IMR-90 (cell line): ENCODE results near the gene WDR54. TPM values are rescaled to one million over a fixed set of nuclear protein-coding genes. Genes with fewer than 3 reads are reported as not detected.

Experiments
- ATAC-seq: fragments of 200-7000 bp; cut with Tn5 transposase; 2 replicates; pipeline ENCODE4 v1.9.1; 2020; ENCODE audit warnings: low read depth, mild to moderate bottlenecking, moderate library complexity
- BruUV-seq: library from RNA; stranded (reverse); fragments of 400-500 nt; replicated peaks from 2 replicates; lab custom pipeline; 2021; lab: Mats Ljungman, UMichigan
- CTCF ChIA-PET: fragments of 300-600 bp; formaldehyde crosslinking; extraction: SDS; loops from one replicate; lab custom pipeline; 2021; ENCODE audit warnings: antibody characterized with exemption; lab: Yijun Ruan, JAX
- POLR2A ChIA-PET: fragments of 300-600 bp; sonication (Branson Sonifier 250); formaldehyde crosslinking; loops from one replicate; lab custom pipeline; 2022; ENCODE audit warnings: antibody characterized with exemption; ENCODE audit not compliant: unreplicated experiment; lab: Charles Lee
- DNase-seq: peaks from one replicate; pipeline ENCODE4 v3.0.0; 2013
- H2AFZ ChIP-seq: replicated peaks from 2 replicates; pipeline ENCODE3; 2013; ENCODE audit warnings: low read length, mild to moderate bottlenecking; ENCODE audit not compliant: poor library complexity
- H2AK5ac ChIP-seq: 2 replicates; pipeline ENCODE4 v1.6.1; 2013; ENCODE audit warnings: low read depth, low read length, inconsistent platforms
- H2AK9ac ChIP-seq: replicated peaks from 2 replicates; pipeline ENCODE3; 2013; ENCODE audit warnings: mild to moderate bottlenecking, low read depth, low read length, moderate library complexity; ENCODE audit not compliant: poor library complexity
- H2BK120ac ChIP-seq: 2 replicates; pipeline ENCODE4 v1.6.1; 2013; ENCODE audit warnings: low read depth, low read length, inconsistent platforms
- H2BK15ac ChIP-seq: 3 replicates; pipeline ENCODE4 v1.6.1; 2013; ENCODE audit warnings: low read depth, low read length, inconsistent platforms
- H2BK20ac ChIP-seq: 2 replicates; pipeline ENCODE4 v1.6.1; 2013; ENCODE audit warnings: low read depth, mild to moderate bottlenecking, inconsistent platforms, low read length, moderate library complexity
- H2BK5ac ChIP-seq: 2 replicates; pipeline ENCODE4 v1.6.1; 2013; ENCODE audit warnings: mild to moderate bottlenecking, low read depth, low read length, inconsistent platforms; ENCODE audit not compliant: poor library complexity, severe bottlenecking
- H3K14ac ChIP-seq: replicated peaks from 2 replicates; pipeline ENCODE4 v1.6.1; 2013; ENCODE audit warnings: low read depth, low read length, inconsistent platforms
- H3K18ac ChIP-seq: 2 replicates; pipeline ENCODE4 v1.6.1; 2013; ENCODE audit warnings: low read depth, low read length, control low read depth
- H3K23ac ChIP-seq: 2 replicates; pipeline ENCODE4 v1.6.1; 2013; ENCODE audit warnings: low read depth, low read length, inconsistent platforms
- H3K27ac ChIP-seq: 2 replicates; pipeline ENCODE4 v1.5.1; 2013; ENCODE audit warnings: mild to moderate bottlenecking, control low read depth, low read length; ENCODE audit not compliant: insufficient read depth
- H3K27me3 ChIP-seq: 2 replicates; pipeline ENCODE4 v1.6.1; 2013; ENCODE audit warnings: low read length; ENCODE audit not compliant: control insufficient read depth, insufficient read depth
- H3K36me3 ChIP-seq: 2 replicates; pipeline ENCODE4 v1.6.1; 2013; ENCODE audit warnings: low read length, mixed read lengths; ENCODE audit not compliant: control insufficient read depth, insufficient read depth
- H3K4ac ChIP-seq: 2 replicates; pipeline ENCODE4 v1.6.1; 2013; ENCODE audit warnings: low read depth, low read length, inconsistent platforms
- H3K4me1 ChIP-seq: 2 replicates; pipeline ENCODE4 v1.6.1; 2013; ENCODE audit warnings: low read length, mixed read lengths; ENCODE audit not compliant: control insufficient read depth, insufficient read depth
- H3K4me2 ChIP-seq: 2 replicates; pipeline ENCODE4 v1.6.1; 2013; ENCODE audit warnings: low read depth, mild to moderate bottlenecking, control low read depth, low read length, moderate library complexity
- H3K4me3 ChIP-seq: 2 replicates; pipeline ENCODE4 v1.5.1; 2013; ENCODE audit warnings: low read depth, mild to moderate bottlenecking, control low read depth, low read length, moderate library complexity; ENCODE audit not compliant: insufficient read depth
- H3K56ac ChIP-seq: 2 replicates; pipeline ENCODE4 v1.6.1; 2013; ENCODE audit warnings: low read length, inconsistent platforms; ENCODE audit not compliant: insufficient read depth; ENCODE audit errors: extremely low read depth
- H3K79me1 ChIP-seq, 2 experiments: 2 replicates each; pipeline ENCODE4 v1.6.1; 2013; ENCODE audit warnings: low read length in 2 of 2, inconsistent platforms in 1 of 2, low read depth in 1 of 2
- H3K9ac ChIP-seq: 2 replicates; pipeline ENCODE4 v1.6.1; 2013; ENCODE audit warnings: low read depth, low read length, control low read depth
- H3K9me1 ChIP-seq: 2 replicates; pipeline ENCODE4 v1.6.1; 2013; ENCODE audit warnings: low read length, inconsistent platforms; ENCODE audit not compliant: insufficient read depth
- H3K9me3 ChIP-seq: 2 replicates; pipeline ENCODE4 v1.6.1; 2013; ENCODE audit warnings: low read length; ENCODE audit not compliant: control insufficient read depth, insufficient read depth
- H4K20me1 ChIP-seq: 2 replicates; pipeline ENCODE4 v1.6.1; 2013; ENCODE audit warnings: low read length, inconsistent platforms; ENCODE audit not compliant: insufficient read depth
- H4K5ac ChIP-seq: 2 replicates; pipeline ENCODE4 v1.6.1; 2013; ENCODE audit warnings: mild to moderate bottlenecking, low read depth, low read length, control low read depth
- H4K8ac ChIP-seq, 2 experiments: 2 replicates each; pipeline ENCODE4 v1.6.1; 2013; ENCODE audit warnings: low read depth in 2 of 2, low read length in 2 of 2, control low read depth in 1 of 2, inconsistent platforms in 1 of 2
- H4K91ac ChIP-seq: 2 replicates; pipeline ENCODE4 v1.6.1; 2013; ENCODE audit warnings: low read depth, low read length, inconsistent platforms; ENCODE audit not compliant: insufficient read depth
- CEBPB ChIP-seq: IDR thresholded peaks from 2 replicates; pipeline ENCODE4 v1.6.1; 2012; ENCODE audit warnings: low read depth, low read length, improper control_type of control experiment
- CHD1 ChIP-seq: IDR thresholded peaks from 2 replicates; pipeline ENCODE4 v1.6.1; 2012; ENCODE audit warnings: low read depth, low read length, improper control_type of control experiment
- FOS ChIP-seq: fragments of 150-350 bp; IDR thresholded peaks from 2 replicates; pipeline ENCODE4 v1.6.1; 2016; ENCODE audit warnings: low read depth, low read length
- MXI1 ChIP-seq: IDR thresholded peaks from 2 replicates; pipeline ENCODE4 v1.6.1; 2012; ENCODE audit warnings: low read depth, mild to moderate bottlenecking, low read length, moderate library complexity, borderline replicate concordance
- POLR2A ChIP-seq: IDR thresholded peaks from 2 replicates; pipeline ENCODE4 v1.6.1; 2012; ENCODE audit warnings: mild to moderate bottlenecking, low read depth, low read length
- SMC3 ChIP-seq: fragments of 150-350 bp; IDR thresholded peaks from 2 replicates; pipeline ENCODE4 v1.6.1; 2016; ENCODE audit warnings: low read depth, mild to moderate bottlenecking, antibody characterized with exemption, low read length, moderate library complexity
- USF2 ChIP-seq: fragments of 150-350 bp; IDR thresholded peaks from 2 replicates; pipeline ENCODE4 v1.6.1; 2017; ENCODE audit warnings: mild to moderate bottlenecking, antibody characterized with exemption, low read length, low read depth
- WGBS, 2 experiments: methylation state at CpG; one replicate each; pipeline versions ENCODE4 v1.1.5 to v1.1.7; 2013; ENCODE audit warnings: missing lambda C conversion rate in 2 of 2; ENCODE audit not compliant: insufficient read length in 1 of 2; ENCODE audit errors: extremely low coverage in 2 of 2; 5-methylcytosine and 5-hydroxymethylcytosine counted together
- dilution Hi-C: fragments of 300-500 bp; cut with HindIII; formaldehyde crosslinking; loops from one replicate; pipeline ENCODE4 v1.14.3; 2018; ENCODE audit warnings: low sequenced_read_pairs; ENCODE audit not compliant: unreplicated experiment
- in situ Hi-C: fragments of 300-500 bp; cut with MboI; formaldehyde crosslinking; loops from 3 replicates; pipeline ENCODE4 v1.14.3; 2019; ENCODE audit warnings: low sequenced_read_pairs, inconsistent platforms, mixed read lengths
- intact Hi-C: fragments of 100-400 bp; cut with micrococcal nuclease; formaldehyde crosslinking; loops from 2 replicates; pipeline ENCODE4 v1.10.0; 2022
- polyA plus RNA-seq, 3 experiments: library from polyadenylated mRNA; depleted of rRNA; stranded (reverse); fragments of >200 nt; gene quantifications; 2 replicates each; pipeline ENCODE4 v1.2.3, GENCODE V29; 2012; ENCODE audit warnings: low replicate concordance in 1 of 3
- total RNA-seq: library from RNA; depleted of rRNA; stranded (reverse); fragments of >200 nt; gene quantifications from 2 replicates; pipeline ENCODE4 v1.2.3, GENCODE V29; 2012

WDR54 gene
- total and polyA plus RNA-seq, 2 of the 4 experiments (the other 2 are of a cell fraction): 47.9 to 57.2 TPM

GRCh38 chr2:74447230-74447999, 25.9 kb downstream of the WDR54 start:
- no peak overlapping the region for H2BK5ac ChIP-seq
- H3K27me3 ChIP-seq: peaks cover 5% of the 10 kb centered on the region; the same call in 1 of the 2 replicates
- ChIA-PET CTCF (interaction anchor here (0.7 kb wide), 1 partner anchor 10 kb away, joined by 4 read pairs; no protein-coding TSS in a partner anchor), POLR2A (no interaction called here)
- no peak overlapping the region for H3K18ac ChIP-seq
- H3K9me3 ChIP-seq: no peaks in the 10 kb centered on the region
- no peak overlapping the region for H3K27ac ChIP-seq
- intact Hi-C loops: no loop called here
- no peak overlapping the region for H3K23ac ChIP-seq
- no peaks in the 10 kb centered on the region for H3K4me1 ChIP-seq
- no peak overlapping the region for H3K56ac ChIP-seq
- H3K79me1 ChIP-seq: no peaks in the 10 kb centered on the region
- H3K9ac ChIP-seq: no peak overlapping the region
- no peak overlapping the region for H4K91ac ChIP-seq
- dilution Hi-C loops: no loop called here
- in situ Hi-C loops: no loop called here
- no peak overlapping the region for H2BK15ac ChIP-seq
- no peak overlapping the region for H3K4ac ChIP-seq
- no peak overlapping the region for H3K14ac ChIP-seq
- no CpG with 5 or more reads among the region's 5 CpGs for WGBS, 2 experiments
- no peak for ATAC-seq
- no peak overlapping the region for H2AFZ ChIP-seq
- no TSS peak for BruUV-seq
- H3K36me3 ChIP-seq: no peaks in the 10 kb centered on the region
- H3K4me3 ChIP-seq: no peak overlapping the region
- H2BK20ac ChIP-seq: no peak overlapping the region
- no peak overlapping the region for H2AK9ac ChIP-seq
- H2AK5ac ChIP-seq: no peak overlapping the region
- TF ChIP-seq CHD1 (no peak), CEBPB (no peak), SMC3 (no peak), MXI1 (no peak), POLR2A (no peak), FOS (no peak), USF2 (no peak)
- no peaks in the 10 kb centered on the region for H4K20me1 ChIP-seq
- H4K5ac ChIP-seq: no peak overlapping the region
- no peak overlapping the region for H3K4me2 ChIP-seq
- H2BK120ac ChIP-seq: no peak overlapping the region
- H4K8ac ChIP-seq: no peak overlapping the region
- no peaks in the 10 kb centered on the region for H3K9me1 ChIP-seq
- DNase-seq: no peak
